ENCODE results near the gene RND2.

- TF ChIP-seq POLR2A (IDR thresholded peaks at IDR 0.05; ENCODE audit: low read length) (peak; percentile 35), GATA1 (IDR thresholded peaks at IDR 0.05; ENCODE audit: low read depth, low read length) (no peak)
These were observed 21.4 kb upstream of the RND2 start for GRCh38 chr17:43003542-43004172.

All from erythroblast (primary cell).